Fibroblast of gingiva (primary cell): ENCODE results near the gene ALDH16A1.

Experiments
- DNase-seq: peaks from one replicate; pipeline ENCODE4 v3.0.0-alpha.2; 2011; ENCODE audit warnings: low read depth

ALDH16A1 gene

GRCh38 chr19:49488863-49489537 is 36.0 kb downstream of the ALDH16A1 start:
- DNase-seq = peak; percentile 38

- no peak for DNase-seq
Observed at GRCh38 chr19:49489601-49490167, 36.7 kb downstream of the ALDH16A1 start.

GRCh38 chr19:49490287-49491029 is 37.4 kb downstream of the ALDH16A1 start:
- DNase-seq = no peak

GRCh38 chr19:49491030-49491803 is 38.2 kb downstream of the ALDH16A1 start:
- DNase-seq = no peak

- no peak for DNase-seq
Observed at GRCh38 chr19:49491804-49492572, 39.0 kb downstream of the ALDH16A1 start.

- DNase-seq = no peak
Observed at GRCh38 chr19:49492573-49493405, 39.8 kb downstream of the ALDH16A1 start.

GRCh38 chr19:49496574-49497008 is 43.6 kb downstream of the ALDH16A1 start:
- DNase-seq = no peak

- DNase-seq = peak; percentile 60
Observed at GRCh38 chr19:49497047-49497788, 44.2 kb downstream of the ALDH16A1 start.

GRCh38 chr19:49497789-49498103 is 44.7 kb downstream of the ALDH16A1 start:
- DNase-seq = no peak

GRCh38 chr19:49498475-49498874 is 45.5 kb downstream of the ALDH16A1 start:
- no peak for DNase-seq

- DNase-seq = no peak
Observed at GRCh38 chr19:49499030-49499670, 46.1 kb downstream of the ALDH16A1 start.

GRCh38 chr19:49502866-49503581 is 50.0 kb downstream of the ALDH16A1 start:
- DNase-seq = peak; percentile 98

- no peak for DNase-seq
Observed at GRCh38 chr19:49503582-49503962, 50.5 kb downstream of the ALDH16A1 start.

- DNase-seq = no peak
Observed at GRCh38 chr19:49506575-49507105, 53.6 kb downstream of the ALDH16A1 start.

- DNase-seq = no peak
Observed at GRCh38 chr19:49507803-49508494, 54.9 kb downstream of the ALDH16A1 start.

GRCh38 chr19:49512970-49513745 is 60.1 kb downstream of the ALDH16A1 start:
- no peak for DNase-seq

GRCh38 chr19:49513746-49514118 is 60.7 kb downstream of the ALDH16A1 start:
- no peak for DNase-seq
